Measurements from ENCODE around the gene MINK1.
"Not testable (repeated sequence)": the region's sequence is repeated elsewhere in the genome, so short reads cannot be mapped to it uniquely, and the experiment has no call there.

The MINK1 gene

GRCh38 chr17:4900231-4901107, 67.3 kb downstream of the MINK1 start:
- DNase-seq, result no peak

GRCh38 chr17:4901108-4901647, 68.0 kb downstream of the MINK1 start:
- no peak for DNase-seq

GRCh38 chr17:4901648-4902344, 68.7 kb downstream of the MINK1 start:
- DNase-seq, result no peak

- DNase-seq, result no peak
Observed at GRCh38 chr17:4902540-4902939, 69.4 kb downstream of the MINK1 start.

- peak; percentile 59 for DNase-seq
Observed at GRCh38 chr17:4903051-4903818, 70.1 kb downstream of the MINK1 start, which contains the start of gene CHRNE. CHRNE (minus strand) TSS chr17:4903098; CDS start chr17:4903063, 35 bp downstream.

- DNase-seq, result not testable (repeated sequence)
Observed at GRCh38 chr17:4906642-4907041, 73.5 kb downstream of the MINK1 start.

GRCh38 chr17:4908301-4908700, 75.2 kb downstream of the MINK1 start:
- DNase-seq, result no peak

- DNase-seq, result peak; percentile 70
Observed at GRCh38 chr17:4908711-4909496, 75.8 kb downstream of the MINK1 start.

- DNase-seq, result no peak
Observed at GRCh38 chr17:4913994-4914393, 80.9 kb downstream of the MINK1 start.

- not testable (repeated sequence) for DNase-seq
Observed at GRCh38 chr17:4914551-4914950, 81.4 kb downstream of the MINK1 start.

GRCh38 chr17:4919511-4920047, 86.4 kb downstream of the MINK1 start:
- DNase-seq, result no peak

- DNase-seq, result no peak
Observed at GRCh38 chr17:4920351-4921048, 87.4 kb downstream of the MINK1 start.

GRCh38 chr17:4921320-4921719, 88.2 kb downstream of the MINK1 start:
- no peak for DNase-seq

- not testable (repeated sequence) for DNase-seq
Observed at GRCh38 chr17:4926577-4927335, 93.6 kb downstream of the MINK1 start.

GRCh38 chr17:4928881-4929280, 95.7 kb downstream of the MINK1 start:
- no peak for DNase-seq

GRCh38 chr17:4931963-4932362, 98.8 kb downstream of the MINK1 start, which contains the start of gene GP1BA:
GP1BA (plus strand) TSS chr17:4932277; CDS start chr17:4932605, 328 bp downstream.
- DNase-seq, result no peak

GRCh38 chr17:4932756-4933155, 99.6 kb downstream of the MINK1 start:
- DNase-seq, result no peak

- DNase-seq, result no peak
Observed at GRCh38 chr17:4933646-4934045, 100.5 kb downstream of the MINK1 start.

- no peak for DNase-seq
Observed at GRCh38 chr17:4934173-4934979, 101.2 kb downstream of the MINK1 start.

Data from NCI-H510A (cell line).